HL-60 (cell line): ENCODE measurements around the gene FUT1.

ENCODE experiments used
- DNase-seq, 2 experiments: peaks; one replicate each; pipeline ENCODE4 v3.0.0-alpha.2; 2010 to 2020; ENCODE audit warnings: low read depth in 1 of 2, low spot score in 1 of 2
- H3K27ac ChIP-seq: fragments of 250-450 bp; sonication (Bioruptor Pico); replicated peaks from 2 replicates; pipeline ENCODE4 v1.5.1; 2020; ENCODE audit warnings: mild to moderate bottlenecking, moderate library complexity
- H3K27me3 ChIP-seq: fragments of 250-450 bp; sonication (Bioruptor Pico); 2 replicates; pipeline ENCODE4 v1.5.1; 2021; ENCODE audit warnings: mild to moderate bottlenecking, moderate library complexity; ENCODE audit not compliant: insufficient read depth, poor library complexity, severe bottlenecking
- H3K4me3 ChIP-seq: replicated peaks from 2 replicates; pipeline ENCODE4 v1.5.1; 2011; ENCODE audit warnings: mild to moderate bottlenecking, control low read depth, low read length; ENCODE audit not compliant: insufficient read depth
- GABPA ChIP-seq: IDR thresholded peaks from 2 replicates; pipeline ENCODE4 v1.6.1; 2012; ENCODE audit warnings: low read depth
- POLR2AphosphoS5 ChIP-seq: IDR thresholded peaks from 2 replicates; pipeline ENCODE4 v1.6.1; 2012; ENCODE audit warnings: low read depth
- SPI1 ChIP-seq: IDR thresholded peaks from 2 replicates; pipeline ENCODE4 v1.6.1; 2012; ENCODE audit warnings: low read depth, mild to moderate bottlenecking, borderline replicate concordance
- long read RNA-seq: library from polyadenylated mRNA; unstranded; transcript quantifications from one replicate; pipeline ENCODE4 v2.0.0, GENCODE V29; 2020
- TF ChIP-seq, protein P1 (sequence below): IDR thresholded peaks from 2 replicates; pipeline ENCODE4 v1.6.1; 2012; ENCODE audit warnings: low read depth; ENCODE audit not compliant: insufficient replicate concordance
- TF ChIP-seq, protein P2 (sequence below): IDR thresholded peaks from one replicate; pipeline ENCODE4 v1.5.1; 2011; ENCODE audit warnings: low read length, control low read depth, inconsistent platforms; ENCODE audit not compliant: insufficient read depth

FUT1 gene
- long read RNA-seq, partial matches to known transcripts: 0 of 3 reads
- long read RNA-seq, other reads (novel, unspliced or antisense): 3 of 3 reads

DNA sequence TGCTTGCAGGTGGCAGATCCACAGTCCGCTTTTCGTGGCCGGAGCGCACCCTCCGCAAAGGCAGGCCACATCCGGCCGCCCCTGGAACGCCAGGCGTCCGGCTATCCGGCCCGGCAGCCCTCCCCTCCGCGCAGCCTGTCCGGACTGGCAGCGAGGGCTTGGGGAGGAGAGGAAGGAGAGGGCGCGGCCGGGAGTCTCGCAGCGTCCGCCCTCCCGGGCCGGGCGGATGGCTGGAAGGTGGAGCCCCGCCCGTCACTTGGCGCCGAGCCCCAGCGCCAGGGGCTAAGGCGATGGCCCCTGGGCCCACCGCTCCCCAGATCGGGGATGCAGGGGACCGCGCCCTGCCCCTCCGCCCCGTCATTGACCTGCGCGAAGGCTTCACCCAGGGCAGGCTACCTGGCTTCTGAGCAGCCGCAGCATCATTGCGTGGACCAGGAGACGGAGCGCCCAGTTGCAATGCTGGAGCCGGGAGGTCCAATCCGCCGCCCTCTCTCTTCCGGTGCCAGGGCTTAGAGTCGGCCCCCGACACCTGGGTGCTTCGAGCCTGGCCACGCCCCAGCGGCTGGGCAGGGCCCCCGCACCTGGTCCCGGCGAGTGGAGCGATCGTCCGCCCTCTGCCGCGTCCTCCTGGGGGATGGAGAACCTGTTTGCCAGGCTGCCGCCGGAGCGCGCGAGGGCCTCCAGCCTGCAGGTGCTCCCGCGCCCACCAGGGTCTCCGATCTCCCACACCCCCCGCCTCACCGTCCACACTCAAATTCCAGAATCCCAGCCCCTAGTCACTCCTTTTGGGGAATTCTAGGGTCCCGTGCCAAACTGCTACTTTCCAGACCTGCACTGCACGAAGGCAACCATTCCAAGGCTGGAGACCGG lies at the start of gene FUT1:
Gene FUT1, minus strand, starts transcription at position 146 of the 870 bp plus-strand sequence. CDS start 1,360 bp downstream, outside the sequence.
- H3K27me3 ChIP-seq: peaks cover 36% of the 10 kb centered on the region
- TF ChIP-seq GABPA (no peak), POLR2AphosphoS5 (no peak), SPI1 (no peak)
- TF ChIP-seq, protein P1, sequence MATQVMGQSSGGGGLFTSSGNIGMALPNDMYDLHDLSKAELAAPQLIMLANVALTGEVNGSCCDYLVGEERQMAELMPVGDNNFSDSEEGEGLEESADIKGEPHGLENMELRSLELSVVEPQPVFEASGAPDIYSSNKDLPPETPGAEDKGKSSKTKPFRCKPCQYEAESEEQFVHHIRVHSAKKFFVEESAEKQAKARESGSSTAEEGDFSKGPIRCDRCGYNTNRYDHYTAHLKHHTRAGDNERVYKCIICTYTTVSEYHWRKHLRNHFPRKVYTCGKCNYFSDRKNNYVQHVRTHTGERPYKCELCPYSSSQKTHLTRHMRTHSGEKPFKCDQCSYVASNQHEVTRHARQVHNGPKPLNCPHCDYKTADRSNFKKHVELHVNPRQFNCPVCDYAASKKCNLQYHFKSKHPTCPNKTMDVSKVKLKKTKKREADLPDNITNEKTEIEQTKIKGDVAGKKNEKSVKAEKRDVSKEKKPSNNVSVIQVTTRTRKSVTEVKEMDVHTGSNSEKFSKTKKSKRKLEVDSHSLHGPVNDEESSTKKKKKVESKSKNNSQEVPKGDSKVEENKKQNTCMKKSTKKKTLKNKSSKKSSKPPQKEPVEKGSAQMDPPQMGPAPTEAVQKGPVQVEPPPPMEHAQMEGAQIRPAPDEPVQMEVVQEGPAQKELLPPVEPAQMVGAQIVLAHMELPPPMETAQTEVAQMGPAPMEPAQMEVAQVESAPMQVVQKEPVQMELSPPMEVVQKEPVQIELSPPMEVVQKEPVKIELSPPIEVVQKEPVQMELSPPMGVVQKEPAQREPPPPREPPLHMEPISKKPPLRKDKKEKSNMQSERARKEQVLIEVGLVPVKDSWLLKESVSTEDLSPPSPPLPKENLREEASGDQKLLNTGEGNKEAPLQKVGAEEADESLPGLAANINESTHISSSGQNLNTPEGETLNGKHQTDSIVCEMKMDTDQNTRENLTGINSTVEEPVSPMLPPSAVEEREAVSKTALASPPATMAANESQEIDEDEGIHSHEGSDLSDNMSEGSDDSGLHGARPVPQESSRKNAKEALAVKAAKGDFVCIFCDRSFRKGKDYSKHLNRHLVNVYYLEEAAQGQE: no peak
- TF ChIP-seq, protein P2, sequence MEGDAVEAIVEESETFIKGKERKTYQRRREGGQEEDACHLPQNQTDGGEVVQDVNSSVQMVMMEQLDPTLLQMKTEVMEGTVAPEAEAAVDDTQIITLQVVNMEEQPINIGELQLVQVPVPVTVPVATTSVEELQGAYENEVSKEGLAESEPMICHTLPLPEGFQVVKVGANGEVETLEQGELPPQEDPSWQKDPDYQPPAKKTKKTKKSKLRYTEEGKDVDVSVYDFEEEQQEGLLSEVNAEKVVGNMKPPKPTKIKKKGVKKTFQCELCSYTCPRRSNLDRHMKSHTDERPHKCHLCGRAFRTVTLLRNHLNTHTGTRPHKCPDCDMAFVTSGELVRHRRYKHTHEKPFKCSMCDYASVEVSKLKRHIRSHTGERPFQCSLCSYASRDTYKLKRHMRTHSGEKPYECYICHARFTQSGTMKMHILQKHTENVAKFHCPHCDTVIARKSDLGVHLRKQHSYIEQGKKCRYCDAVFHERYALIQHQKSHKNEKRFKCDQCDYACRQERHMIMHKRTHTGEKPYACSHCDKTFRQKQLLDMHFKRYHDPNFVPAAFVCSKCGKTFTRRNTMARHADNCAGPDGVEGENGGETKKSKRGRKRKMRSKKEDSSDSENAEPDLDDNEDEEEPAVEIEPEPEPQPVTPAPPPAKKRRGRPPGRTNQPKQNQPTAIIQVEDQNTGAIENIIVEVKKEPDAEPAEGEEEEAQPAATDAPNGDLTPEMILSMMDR: no peak
- DNase-seq: no peak
- H3K27ac ChIP-seq: no peak within 1 kb of the TSS
- no peak within 1 kb of the TSS for H3K4me3 ChIP-seq

DNA sequence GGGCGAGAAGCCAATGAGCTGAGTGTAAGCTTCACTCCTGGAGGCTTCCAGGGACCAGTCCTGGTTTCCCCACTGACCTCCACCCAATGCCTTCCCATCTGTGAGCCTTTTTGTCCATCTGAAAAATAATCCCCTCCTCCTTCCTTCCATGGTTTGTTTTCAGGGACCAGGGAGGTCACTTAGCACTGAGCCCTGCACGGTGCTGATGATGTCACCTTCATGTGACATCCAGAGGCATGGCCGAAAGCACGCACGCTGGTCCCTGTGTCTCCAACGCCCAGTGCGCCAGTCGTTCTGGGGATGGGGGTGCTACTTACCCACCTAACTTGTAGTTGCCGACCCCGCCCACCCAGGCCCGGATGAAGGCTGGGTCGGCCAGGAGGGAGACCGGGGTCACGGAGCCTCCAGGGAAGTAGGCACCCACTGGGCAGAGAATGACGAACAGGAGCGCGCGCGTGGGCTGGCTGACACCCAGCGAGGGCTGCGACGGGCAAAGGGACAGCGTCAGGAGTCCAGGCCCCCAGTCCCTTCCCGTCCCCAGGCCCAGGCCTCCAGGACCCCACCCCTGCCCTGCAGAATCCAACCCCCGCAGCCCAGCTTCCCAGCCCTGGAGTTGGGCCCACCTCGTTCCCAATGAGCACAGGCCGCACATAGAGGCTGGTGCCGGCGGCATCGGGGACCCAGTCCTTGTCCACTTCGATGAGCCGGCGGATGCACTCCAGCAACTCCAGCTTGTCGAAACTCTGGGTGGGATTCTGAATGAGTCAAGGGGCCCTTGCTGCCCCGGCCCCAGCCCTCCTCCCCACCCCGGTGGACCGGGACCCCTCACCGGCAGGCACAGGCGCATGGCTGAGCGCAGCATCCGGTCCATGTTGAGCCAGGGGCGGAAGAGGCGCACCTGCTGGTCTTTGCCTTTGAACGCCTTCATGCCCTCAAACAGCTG lies 47.2 kb upstream of the FUT1 start:
- TF ChIP-seq POLR2AphosphoS5 (no peak), GABPA (no peak), SPI1 (no peak)
- TF ChIP-seq, protein P2: no peak
- TF ChIP-seq, protein P1: no peak
- Histone ChIP-seq H3K27ac (no peak overlapping the region), H3K4me3 (no peak overlapping the region), H3K27me3 (no peaks in the 10 kb centered on the region)
- no peak for DNase-seq

DNA sequence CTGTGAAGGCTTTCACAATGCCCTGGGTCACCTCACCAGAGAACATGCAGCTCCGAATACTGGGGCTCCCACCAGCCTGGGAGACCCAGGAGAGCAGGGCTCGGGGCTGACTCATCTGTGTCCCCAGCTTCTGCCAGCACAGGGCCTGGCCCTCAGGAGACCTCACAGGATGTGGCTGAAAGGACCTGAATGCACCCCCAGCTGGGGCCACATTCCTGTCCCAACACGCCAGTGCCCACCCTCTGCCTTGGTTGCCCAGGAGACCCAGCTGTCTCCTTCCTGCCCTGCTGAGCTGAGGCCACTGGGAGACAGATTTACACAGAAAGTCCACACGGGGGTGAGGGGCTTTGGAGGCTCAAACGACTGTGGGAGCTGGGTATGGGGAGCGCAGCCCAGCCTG lies 46.5 kb upstream of the FUT1 start:
- Histone ChIP-seq H3K4me3 (no peak overlapping the region), H3K27ac (no peak overlapping the region), H3K27me3 (no peaks in the 10 kb centered on the region)
- TF ChIP-seq, protein P1: no peak
- TF ChIP-seq GABPA: no peak
- TF ChIP-seq, protein P2: no peak
- TF ChIP-seq SPI1: no peak
- no peak for TF ChIP-seq POLR2AphosphoS5
- no peak for DNase-seq
